BLaER1 (cell line): ENCODE data around the gene MDN1.

Source experiments
- H3K27ac ChIP-seq: shearing (Covaris generic); formaldehyde crosslinking; 2 replicates; pipeline ENCODE4 v1.8.1; 2022
- H3K27me3 ChIP-seq: shearing (Covaris generic); formaldehyde crosslinking; 2 replicates; pipeline ENCODE4 v1.8.1; 2022
- H3K36me3 ChIP-seq: shearing (Covaris generic); formaldehyde crosslinking; 2 replicates; pipeline ENCODE4 v1.8.1; 2022
- H3K4me1 ChIP-seq: shearing (Covaris generic); formaldehyde crosslinking; 2 replicates; pipeline ENCODE4 v1.8.1; 2022
- H3K4me2 ChIP-seq: shearing (Covaris generic); formaldehyde crosslinking; 2 replicates; pipeline ENCODE4 v1.8.1; 2022
- H3K4me3 ChIP-seq: shearing (Covaris generic); formaldehyde crosslinking; 2 replicates; pipeline ENCODE4 v1.8.1; 2022
- H3K9ac ChIP-seq: shearing (Covaris generic); formaldehyde crosslinking; 2 replicates; pipeline ENCODE4 v1.8.1; 2022
- H3K9me3 ChIP-seq: shearing (Covaris generic); formaldehyde crosslinking; 2 replicates; pipeline ENCODE4 v1.8.1; 2022
- H4K20me1 ChIP-seq: shearing (Covaris generic); formaldehyde crosslinking; 2 replicates; pipeline ENCODE4 v1.8.1; 2022
- Cebpa-rat ChIP-seq: shearing (Covaris generic); IDR thresholded peaks from 2 replicates; pipeline ENCODE4 v1.8.1; 2022

MDN1 gene

GRCh38 chr6:89682991-89683390, 136.6 kb downstream of the MDN1 start:
- Histone ChIP-seq H3K4me1 (no peaks in the 10 kb centered on the region), H3K4me2 (no peak overlapping the region), H3K9me3 (no peaks in the 10 kb centered on the region), H3K27me3 (no peaks in the 10 kb centered on the region), H3K36me3 (peaks cover 93% of the 10 kb centered on the region), H3K4me3 (no peak overlapping the region), H3K27ac (no peak overlapping the region), H3K9ac (no peak overlapping the region), H4K20me1 (no peaks in the 10 kb centered on the region)
- no peak for TF ChIP-seq Cebpa-rat

GRCh38 chr6:89681983-89682564, 137.5 kb downstream of the MDN1 start:
- peaks cover 93% of the 10 kb centered on the region for H3K36me3 ChIP-seq
- H3K4me1 ChIP-seq: no peaks in the 10 kb centered on the region
- H3K27ac ChIP-seq: no peak overlapping the region
- no peaks in the 10 kb centered on the region for H4K20me1 ChIP-seq
- H3K4me3 ChIP-seq: no peak overlapping the region
- H3K4me2 ChIP-seq: no peak overlapping the region
- no peaks in the 10 kb centered on the region for H3K9me3 ChIP-seq
- no peak for TF ChIP-seq Cebpa-rat
- H3K27me3 ChIP-seq: no peaks in the 10 kb centered on the region
- H3K9ac ChIP-seq: no peak overlapping the region

DNA sequence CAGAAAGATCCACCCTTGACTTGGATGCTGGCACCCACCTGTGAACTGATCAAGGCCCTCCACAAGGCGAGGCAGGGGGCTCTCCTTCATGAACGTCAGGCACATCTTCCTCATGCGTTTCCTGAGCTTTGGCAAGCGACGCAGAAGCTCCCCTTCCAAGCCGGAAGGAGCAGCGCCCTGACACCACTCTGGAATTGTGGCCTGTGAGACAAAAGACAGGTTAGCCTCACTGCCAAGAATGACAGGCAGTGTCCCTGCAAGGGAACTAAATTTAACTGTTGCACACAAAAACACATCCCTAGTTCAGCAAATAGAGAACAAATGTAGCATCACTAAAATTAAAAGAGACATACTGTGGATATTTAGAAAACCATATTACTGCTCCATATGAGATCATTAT, 139.0 kb downstream of the MDN1 start:
- Histone ChIP-seq H3K4me3 (no peak overlapping the region), H3K9ac (no peak overlapping the region), H4K20me1 (no peaks in the 10 kb centered on the region), H3K4me2 (no peak overlapping the region), H3K9me3 (no peaks in the 10 kb centered on the region), H3K27me3 (no peaks in the 10 kb centered on the region), H3K36me3 (peaks cover 91% of the 10 kb centered on the region), H3K4me1 (no peaks in the 10 kb centered on the region), H3K27ac (no peak overlapping the region)
- no peak for TF ChIP-seq Cebpa-rat

DNA sequence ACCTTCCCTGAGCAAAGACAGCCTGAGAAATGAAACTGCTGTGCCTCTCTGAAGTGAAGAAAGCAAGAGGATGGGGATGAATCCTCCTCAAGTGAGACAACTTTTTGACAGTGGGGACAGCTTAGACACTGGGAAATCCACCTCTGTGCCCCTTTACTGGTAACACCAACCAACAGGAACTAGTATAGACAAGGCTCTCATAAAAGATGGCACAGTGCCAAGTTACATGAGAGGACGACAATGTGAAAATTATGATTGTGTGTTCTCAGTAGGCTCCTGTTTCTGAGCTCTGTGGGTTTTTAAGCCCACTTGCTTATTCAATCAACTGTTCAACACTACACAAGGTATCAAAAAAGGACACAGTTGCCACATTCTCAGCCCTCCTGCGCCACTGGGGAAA, 139.4 kb downstream of the MDN1 start:
- H4K20me1 ChIP-seq: no peaks in the 10 kb centered on the region
- H3K9ac ChIP-seq: no peak overlapping the region
- no peaks in the 10 kb centered on the region for H3K9me3 ChIP-seq
- H3K4me1 ChIP-seq: no peaks in the 10 kb centered on the region
- H3K4me3 ChIP-seq: no peak overlapping the region
- H3K27ac ChIP-seq: no peak overlapping the region
- H3K27me3 ChIP-seq: no peaks in the 10 kb centered on the region
- no peak overlapping the region for H3K4me2 ChIP-seq
- TF ChIP-seq Cebpa-rat: no peak
- H3K36me3 ChIP-seq: peaks cover 91% of the 10 kb centered on the region

DNA sequence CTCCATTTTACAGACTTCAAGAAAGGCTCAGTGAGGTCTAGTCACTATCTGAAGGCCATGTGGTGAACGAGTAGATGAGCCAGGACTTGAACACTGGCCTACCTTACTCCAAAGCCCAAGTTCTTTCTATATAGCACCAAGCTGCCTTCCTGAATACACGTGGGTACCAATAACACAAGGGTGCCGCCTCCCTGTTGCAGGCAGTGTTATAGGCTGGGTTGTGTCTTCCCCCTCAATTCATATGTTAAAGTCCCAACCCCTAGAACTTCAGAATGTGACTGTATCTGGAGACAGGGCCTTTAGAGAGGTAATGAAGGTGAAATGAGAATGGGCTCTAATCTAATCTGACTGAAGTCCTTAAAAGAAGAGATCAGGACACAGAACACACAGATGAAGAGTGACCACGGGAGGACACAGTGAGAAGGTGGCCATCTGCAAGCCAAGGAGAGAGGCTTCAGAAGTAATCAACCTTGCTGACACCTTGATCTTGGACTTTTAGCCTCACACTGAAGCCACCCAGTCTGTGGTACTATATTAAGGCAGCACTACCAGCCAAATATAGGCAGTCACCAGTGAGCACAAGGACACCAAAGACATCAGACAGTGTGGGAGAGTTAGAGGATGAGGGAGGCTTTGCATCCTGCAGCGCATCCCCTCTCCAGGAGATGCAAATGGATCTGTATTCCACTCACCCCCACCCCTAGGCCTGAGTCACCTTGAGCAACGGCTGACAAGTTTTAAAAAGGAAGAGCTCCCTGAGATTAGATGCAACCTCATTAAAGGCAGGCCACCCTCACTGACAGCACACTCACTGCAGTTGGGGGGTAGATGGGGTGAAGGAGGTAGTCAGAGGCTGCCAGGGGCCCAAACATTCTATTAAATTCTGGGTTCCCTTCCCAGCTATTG, 140.1 kb downstream of the MDN1 start:
- Histone ChIP-seq H3K27me3 (no peaks in the 10 kb centered on the region), H3K36me3 (peaks cover 91% of the 10 kb centered on the region), H3K4me3 (no peak overlapping the region), H4K20me1 (no peaks in the 10 kb centered on the region), H3K9ac (no peak overlapping the region), H3K4me2 (no peak overlapping the region), H3K9me3 (no peaks in the 10 kb centered on the region), H3K27ac (no peak overlapping the region), H3K4me1 (no peaks in the 10 kb centered on the region)
- no peak for TF ChIP-seq Cebpa-rat

DNA sequence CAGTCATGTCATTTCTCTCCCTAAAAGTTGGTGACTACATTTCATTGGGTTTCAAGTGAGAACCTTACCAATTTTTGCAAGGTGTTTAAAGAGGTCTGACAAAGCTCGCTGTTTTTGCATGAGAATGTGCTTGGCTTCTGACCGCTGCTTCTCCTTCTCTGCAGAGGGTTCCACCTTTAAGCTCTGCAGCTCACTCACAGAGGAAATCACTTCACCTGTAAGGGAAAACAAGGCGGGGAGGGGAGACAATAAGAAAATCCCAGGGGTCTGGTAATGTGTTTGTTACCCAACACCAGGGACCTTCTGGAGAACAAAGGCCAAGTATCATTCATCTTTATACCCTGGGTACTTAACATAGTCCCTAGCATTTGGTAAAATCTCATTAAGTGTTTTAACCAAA, 141.1 kb downstream of the MDN1 start:
- H3K36me3 ChIP-seq: peaks cover 88% of the 10 kb centered on the region
- no peaks in the 10 kb centered on the region for H3K9me3 ChIP-seq
- H3K27ac ChIP-seq: no peak overlapping the region
- no peaks in the 10 kb centered on the region for H4K20me1 ChIP-seq
- H3K27me3 ChIP-seq: no peaks in the 10 kb centered on the region
- H3K4me3 ChIP-seq: no peak overlapping the region
- no peak overlapping the region for H3K9ac ChIP-seq
- TF ChIP-seq Cebpa-rat: no peak
- no peaks in the 10 kb centered on the region for H3K4me1 ChIP-seq
- H3K4me2 ChIP-seq: no peak overlapping the region

DNA sequence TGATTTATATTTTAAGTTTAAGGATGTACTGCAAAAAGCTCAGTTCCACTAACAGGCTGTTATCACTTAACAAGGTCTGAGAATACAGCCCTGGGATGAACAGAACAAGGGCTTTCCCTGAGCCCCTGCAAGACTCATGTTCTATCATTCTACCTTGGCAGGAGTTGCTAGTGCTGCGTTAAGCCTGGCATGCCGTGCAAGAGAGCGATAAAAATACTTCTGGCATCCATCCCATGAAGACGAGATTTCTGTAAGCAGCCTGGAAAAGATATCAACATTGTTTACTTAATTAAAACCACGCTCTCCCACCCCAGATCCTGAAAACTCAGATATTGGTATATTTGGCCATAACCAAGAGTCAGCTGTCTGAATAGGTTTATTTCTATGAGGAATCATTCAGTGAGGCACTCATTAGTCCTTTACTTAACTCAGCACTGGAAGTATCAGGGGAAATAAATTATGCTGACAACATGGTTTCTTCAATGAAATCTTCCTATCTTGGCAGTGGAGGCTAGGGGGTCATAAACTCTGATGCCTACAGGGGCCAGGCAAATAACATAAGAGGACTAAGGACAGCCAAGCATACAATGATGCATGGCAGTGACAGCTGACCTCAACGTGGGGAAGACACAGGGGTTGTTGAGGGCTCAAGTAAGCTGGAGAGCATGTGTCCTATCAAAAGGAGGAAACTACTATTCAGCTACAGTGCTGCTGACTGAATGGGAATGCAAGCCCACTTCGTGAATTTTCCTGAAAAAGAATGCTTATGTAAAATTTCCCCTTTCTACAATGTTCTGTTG, 143.4 kb downstream of the MDN1 start:
- no peak overlapping the region for H3K4me3 ChIP-seq
- H4K20me1 ChIP-seq: no peaks in the 10 kb centered on the region
- H3K9me3 ChIP-seq: no peaks in the 10 kb centered on the region
- no peaks in the 10 kb centered on the region for H3K4me1 ChIP-seq
- TF ChIP-seq Cebpa-rat: no peak
- no peak overlapping the region for H3K9ac ChIP-seq
- peaks cover 92% of the 10 kb centered on the region for H3K36me3 ChIP-seq
- H3K27me3 ChIP-seq: no peaks in the 10 kb centered on the region
- H3K4me2 ChIP-seq: no peak overlapping the region
- no peak overlapping the region for H3K27ac ChIP-seq

GRCh38 chr6:89670935-89671565, 148.5 kb downstream of the MDN1 start:
- TF ChIP-seq Cebpa-rat: no peak
- Histone ChIP-seq H4K20me1 (no peaks in the 10 kb centered on the region), H3K9me3 (no peaks in the 10 kb centered on the region), H3K4me1 (no peaks in the 10 kb centered on the region), H3K27ac (no peak overlapping the region), H3K9ac (no peak overlapping the region), H3K36me3 (peaks cover 65% of the 10 kb centered on the region), H3K4me3 (no peak overlapping the region), H3K4me2 (no peak overlapping the region), H3K27me3 (no peaks in the 10 kb centered on the region)

- Histone ChIP-seq H3K9me3 (no peaks in the 10 kb centered on the region), H4K20me1 (no peaks in the 10 kb centered on the region), H3K4me3 (no peak overlapping the region), H3K9ac (no peak overlapping the region), H3K4me1 (no peaks in the 10 kb centered on the region), H3K36me3 (peaks cover 61% of the 10 kb centered on the region), H3K27ac (no peak overlapping the region), H3K4me2 (no peak overlapping the region), H3K27me3 (no peaks in the 10 kb centered on the region)
- no peak for TF ChIP-seq Cebpa-rat
These were observed 150.6 kb downstream of the MDN1 start for GRCh38 chr6:89669002-89669401.
